ENCODE data around the gene SLC9A5.

SLC9A5 gene

DNA sequence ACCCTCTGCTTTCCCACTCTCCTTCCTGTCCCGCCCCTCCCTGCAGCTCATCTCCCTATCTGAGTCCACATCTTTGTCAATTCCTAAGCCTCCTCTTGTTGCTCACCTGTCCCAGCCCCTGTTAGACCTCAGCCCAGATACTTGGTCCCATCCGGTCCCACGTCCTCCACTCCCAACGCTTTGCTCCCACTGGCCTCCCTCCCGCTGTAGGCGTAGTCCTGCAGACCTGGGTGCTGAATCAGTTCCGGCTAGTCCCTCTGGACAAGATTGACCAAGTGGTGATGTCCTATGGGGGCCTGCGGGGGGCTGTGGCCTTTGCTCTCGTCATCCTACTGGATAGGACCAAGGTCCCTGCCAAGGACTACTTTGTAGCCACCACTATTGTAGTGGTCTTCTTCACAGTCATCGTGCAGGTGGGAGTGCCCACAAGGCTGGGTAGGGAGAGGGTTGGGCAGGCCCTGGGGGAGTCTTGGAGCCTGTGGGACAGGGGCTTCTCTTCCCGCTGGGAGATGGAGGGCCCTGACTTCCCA lies 8.0 kb downstream of the SLC9A5 start:
- Mint-ChIP-seq H3K4me3 (no peak overlapping the region), H3K4me1 (no peaks in the 10 kb centered on the region), H3K9me3 (no peaks in the 10 kb centered on the region), H3K27ac (no peak overlapping the region), H3K36me3 (no peaks in the 10 kb centered on the region), H3K27me3 (no peaks in the 10 kb centered on the region)
- no peak for ATAC-seq

DNA sequence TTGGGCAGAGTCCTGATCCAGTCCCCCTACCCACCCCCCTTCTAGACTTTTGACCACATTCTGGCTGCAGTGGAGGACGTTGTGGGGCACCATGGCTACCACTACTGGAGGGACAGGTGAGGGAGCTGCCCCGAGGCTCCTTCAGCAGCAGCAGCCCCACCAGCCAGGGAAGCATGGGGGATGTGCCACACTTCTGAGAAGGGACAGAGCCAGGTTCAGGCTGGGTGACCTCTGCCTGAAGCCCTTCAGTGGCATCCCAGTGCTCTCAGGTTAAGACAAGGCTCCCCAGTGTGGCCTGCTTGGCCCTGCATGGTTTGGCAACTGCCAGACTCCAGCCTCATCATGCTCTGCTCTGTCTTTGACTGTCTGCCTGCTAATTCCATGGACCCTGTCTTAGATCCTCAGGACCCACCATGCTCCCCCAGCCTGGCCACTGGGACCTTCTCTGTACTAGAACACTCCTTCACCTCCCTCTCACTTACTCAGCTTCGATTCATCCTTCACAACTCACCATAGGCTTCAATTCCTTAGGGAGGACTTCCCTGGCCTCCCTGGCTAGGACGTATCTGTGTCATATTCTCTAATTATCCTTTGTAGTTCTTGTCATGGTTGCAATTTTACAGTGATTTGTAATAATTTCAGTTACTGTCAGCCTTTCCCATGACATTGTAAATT lies 8.8 kb downstream of the SLC9A5 start:
- H3K27me3 Mint-ChIP-seq = peaks cover 2% of the 10 kb centered on the region
- no peaks in the 10 kb centered on the region for H3K9me3 Mint-ChIP-seq
- no peak overlapping the region for H3K4me3 Mint-ChIP-seq
- H3K27ac Mint-ChIP-seq = no peak overlapping the region
- no peak for ATAC-seq
- no peaks in the 10 kb centered on the region for H3K4me1 Mint-ChIP-seq
- no peaks in the 10 kb centered on the region for H3K36me3 Mint-ChIP-seq

DNA sequence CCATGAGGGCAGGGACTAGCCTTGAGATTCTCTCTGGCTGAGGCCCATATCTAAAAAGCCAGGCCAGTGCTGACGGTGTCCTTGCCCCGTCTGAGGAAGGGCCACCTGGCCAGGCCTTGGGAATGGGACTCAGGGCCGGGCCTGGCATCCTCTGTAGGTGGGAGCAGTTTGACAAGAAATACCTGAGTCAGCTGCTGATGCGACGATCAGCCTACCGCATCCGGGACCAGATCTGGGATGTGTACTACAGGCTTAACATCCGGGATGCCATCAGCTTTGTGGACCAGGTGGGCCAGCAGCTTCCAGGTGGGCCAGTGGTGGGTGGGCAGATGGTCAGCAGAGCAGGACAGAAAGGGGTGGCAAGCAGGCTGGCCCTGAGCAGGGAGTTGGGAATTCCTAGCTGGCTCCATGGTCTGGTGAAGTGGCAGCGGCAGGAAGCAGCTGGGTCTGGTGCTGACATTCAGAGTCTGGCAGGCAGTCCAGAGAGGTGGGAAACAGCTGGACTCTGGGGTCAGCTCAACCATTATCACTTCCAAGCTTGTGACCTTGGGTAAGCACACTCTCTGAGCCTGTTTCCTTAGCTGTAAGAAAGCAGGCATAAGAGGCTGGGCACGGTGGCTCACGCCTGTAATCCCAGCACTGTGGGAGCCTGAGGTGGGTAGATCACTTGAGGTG lies 9.5 kb downstream of the SLC9A5 start:
- Mint-ChIP-seq H3K27ac (no peak overlapping the region), H3K4me3 (no peak overlapping the region), H3K9me3 (no peaks in the 10 kb centered on the region), H3K4me1 (no peaks in the 10 kb centered on the region), H3K27me3 (peaks cover 9% of the 10 kb centered on the region), H3K36me3 (no peaks in the 10 kb centered on the region)
- no peak for ATAC-seq

DNA sequence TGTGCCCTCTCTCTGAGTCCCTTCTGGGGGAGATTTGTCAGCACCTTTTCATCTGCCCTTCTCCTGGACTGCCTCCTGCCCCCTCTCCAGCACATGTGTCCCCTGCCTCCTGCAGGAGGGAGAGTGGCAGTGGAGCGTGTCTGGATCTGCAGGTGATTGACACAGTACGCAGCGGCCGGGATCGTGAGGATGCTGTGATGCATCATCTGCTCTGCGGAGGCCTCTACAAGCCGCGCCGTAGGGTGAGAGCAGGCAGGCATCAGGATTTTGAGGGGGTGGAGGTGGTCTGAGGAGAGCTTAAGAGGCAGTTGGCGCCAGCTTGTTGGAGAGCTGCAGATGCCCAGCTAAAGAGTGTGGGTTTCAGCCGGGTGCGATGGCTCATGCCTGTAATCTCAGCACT lies 10.9 kb downstream of the SLC9A5 start:
- ATAC-seq = no peak
- Mint-ChIP-seq H3K4me3 (no peak overlapping the region), H3K27ac (no peak overlapping the region), H3K4me1 (no peaks in the 10 kb centered on the region), H3K36me3 (no peaks in the 10 kb centered on the region), H3K27me3 (peaks cover 19% of the 10 kb centered on the region), H3K9me3 (no peaks in the 10 kb centered on the region)

DNA sequence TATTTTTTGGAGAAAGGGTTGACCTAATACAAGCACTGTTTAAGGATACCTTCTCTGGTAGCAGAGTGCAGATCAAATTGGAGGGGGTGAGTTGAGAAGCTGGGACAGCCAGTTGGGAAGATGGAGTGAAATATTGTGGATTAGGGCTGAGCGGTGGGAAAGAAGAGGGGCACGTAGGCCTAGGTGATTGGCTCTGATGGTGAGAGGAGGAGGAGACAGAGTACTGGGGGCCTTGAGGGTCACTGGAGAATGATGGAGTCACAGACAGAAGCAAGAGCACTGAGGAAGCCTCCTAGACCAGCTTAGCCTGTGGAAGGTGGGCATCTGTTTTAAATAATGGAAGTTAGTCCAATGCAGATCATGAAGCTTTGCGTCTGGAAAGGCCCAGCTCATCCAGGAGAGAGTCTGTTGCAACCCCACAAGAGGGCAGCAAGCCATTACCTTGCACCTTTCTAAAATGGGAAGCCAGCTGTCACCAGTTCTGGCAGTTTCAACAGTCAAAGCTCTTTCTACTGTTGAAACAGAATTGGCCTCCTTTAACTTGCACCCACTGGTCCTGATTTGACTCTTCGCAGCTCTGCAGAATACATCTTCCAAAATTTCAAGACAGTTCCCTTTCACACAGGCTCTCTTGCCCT lies 11.8 kb downstream of the SLC9A5 start:
- H3K9me3 Mint-ChIP-seq = no peaks in the 10 kb centered on the region
- peak; percentile 73 for ATAC-seq
- H3K36me3 Mint-ChIP-seq = no peaks in the 10 kb centered on the region
- no peaks in the 10 kb centered on the region for H3K4me1 Mint-ChIP-seq
- H3K27me3 Mint-ChIP-seq = peaks cover 19% of the 10 kb centered on the region
- H3K4me3 Mint-ChIP-seq = no peak overlapping the region
- H3K27ac Mint-ChIP-seq = no peak overlapping the region

DNA sequence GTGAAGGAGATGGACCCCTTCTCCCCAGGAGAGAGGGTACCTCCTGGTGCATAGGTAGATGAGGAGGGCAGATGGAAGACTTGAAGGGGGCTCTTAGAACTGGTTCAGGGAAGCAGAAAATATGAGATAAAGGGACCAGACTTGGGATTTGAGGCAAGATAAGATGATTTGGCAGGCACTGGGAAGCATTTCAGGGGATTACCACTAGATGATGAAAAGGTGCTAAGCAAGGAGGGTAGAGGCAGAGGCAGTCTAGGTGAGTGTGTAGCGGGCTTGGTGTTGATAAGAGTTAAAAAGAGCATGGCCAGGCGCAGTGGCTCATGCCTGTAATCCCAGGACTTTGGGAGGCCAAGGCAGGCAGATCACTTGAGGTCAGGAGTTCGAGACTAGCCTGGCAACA lies 14.4 kb downstream of the SLC9A5 start:
- H3K4me1 Mint-ChIP-seq = no peaks in the 10 kb centered on the region
- ATAC-seq = no peak
- H3K9me3 Mint-ChIP-seq = no peaks in the 10 kb centered on the region
- peaks cover 19% of the 10 kb centered on the region for H3K27me3 Mint-ChIP-seq
- no peaks in the 10 kb centered on the region for H3K36me3 Mint-ChIP-seq
- H3K4me3 Mint-ChIP-seq = no peak overlapping the region
- H3K27ac Mint-ChIP-seq = no peak overlapping the region

DNA sequence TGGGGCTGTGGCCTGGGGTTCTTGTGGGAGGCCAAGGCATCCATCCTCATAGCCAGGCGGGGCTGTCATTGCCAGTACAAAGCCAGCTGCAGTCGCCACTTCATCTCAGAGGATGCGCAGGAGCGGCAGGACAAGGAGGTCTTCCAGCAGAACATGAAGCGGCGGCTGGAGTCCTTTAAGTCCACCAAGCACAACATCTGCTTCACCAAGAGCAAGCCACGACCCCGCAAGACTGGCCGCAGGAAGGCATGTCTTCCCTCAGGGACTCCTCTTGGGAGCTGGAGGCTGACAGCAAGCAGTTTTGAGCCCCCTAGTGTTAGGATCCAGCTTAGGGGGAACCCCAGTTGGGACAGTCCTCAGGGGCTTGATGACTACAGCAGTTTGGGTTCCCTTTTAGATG lies 15.5 kb downstream of the SLC9A5 start:
- H3K36me3 Mint-ChIP-seq = no peaks in the 10 kb centered on the region
- no peak overlapping the region for H3K4me3 Mint-ChIP-seq
- ATAC-seq = no peak
- no peaks in the 10 kb centered on the region for H3K4me1 Mint-ChIP-seq
- H3K9me3 Mint-ChIP-seq = no peaks in the 10 kb centered on the region
- peaks cover 19% of the 10 kb centered on the region for H3K27me3 Mint-ChIP-seq
- no peak overlapping the region for H3K27ac Mint-ChIP-seq

DNA sequence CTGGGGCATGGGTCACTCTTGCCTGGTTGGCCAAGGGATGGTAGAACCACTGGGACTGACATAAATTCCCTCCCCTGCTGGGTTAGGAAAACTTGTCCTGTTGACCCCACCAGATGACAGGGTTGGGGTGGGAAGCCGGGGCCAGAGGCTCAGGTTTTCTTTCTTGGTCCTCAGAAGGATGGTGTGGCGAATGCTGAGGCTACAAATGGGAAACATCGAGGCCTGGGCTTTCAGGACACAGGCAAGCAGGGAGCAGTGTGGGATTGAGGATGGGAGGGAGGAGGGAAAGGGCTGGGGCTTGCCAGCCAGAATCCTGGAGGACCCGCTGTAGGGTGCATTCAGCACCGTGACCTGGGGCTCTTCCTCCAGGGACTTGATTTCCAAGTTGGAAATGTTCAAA lies 16.1 kb downstream of the SLC9A5 start:
- H3K4me1 Mint-ChIP-seq = no peaks in the 10 kb centered on the region
- H3K36me3 Mint-ChIP-seq = no peaks in the 10 kb centered on the region
- H3K4me3 Mint-ChIP-seq = no peak overlapping the region
- no peaks in the 10 kb centered on the region for H3K9me3 Mint-ChIP-seq
- ATAC-seq = no peak
- H3K27ac Mint-ChIP-seq = no peak overlapping the region
- peaks cover 19% of the 10 kb centered on the region for H3K27me3 Mint-ChIP-seq

DNA sequence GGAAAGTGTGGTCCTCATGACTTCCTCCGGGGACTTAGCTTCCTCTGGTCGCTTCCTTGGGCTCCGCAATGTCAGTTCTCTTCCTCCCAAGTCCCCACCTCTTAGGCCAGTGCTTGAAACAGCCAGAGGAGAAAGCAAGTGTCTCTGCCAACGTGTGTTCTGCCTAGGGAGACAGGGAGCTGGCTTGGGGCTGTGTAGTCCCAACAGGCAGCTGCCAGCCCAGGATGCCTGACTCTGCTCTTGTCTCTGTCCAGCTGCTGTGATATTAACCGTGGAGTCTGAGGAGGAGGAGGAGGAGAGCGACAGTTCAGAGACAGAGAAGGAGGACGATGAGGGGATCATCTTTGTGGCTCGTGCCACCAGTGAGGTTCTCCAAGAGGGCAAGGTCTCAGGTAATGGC lies 17.1 kb downstream of the SLC9A5 start:
- no peak for ATAC-seq
- H3K27me3 Mint-ChIP-seq = peaks cover 19% of the 10 kb centered on the region
- H3K9me3 Mint-ChIP-seq = no peaks in the 10 kb centered on the region
- no peak overlapping the region for H3K27ac Mint-ChIP-seq
- H3K4me1 Mint-ChIP-seq = no peaks in the 10 kb centered on the region
- H3K4me3 Mint-ChIP-seq = no peak overlapping the region
- no peaks in the 10 kb centered on the region for H3K36me3 Mint-ChIP-seq

DNA sequence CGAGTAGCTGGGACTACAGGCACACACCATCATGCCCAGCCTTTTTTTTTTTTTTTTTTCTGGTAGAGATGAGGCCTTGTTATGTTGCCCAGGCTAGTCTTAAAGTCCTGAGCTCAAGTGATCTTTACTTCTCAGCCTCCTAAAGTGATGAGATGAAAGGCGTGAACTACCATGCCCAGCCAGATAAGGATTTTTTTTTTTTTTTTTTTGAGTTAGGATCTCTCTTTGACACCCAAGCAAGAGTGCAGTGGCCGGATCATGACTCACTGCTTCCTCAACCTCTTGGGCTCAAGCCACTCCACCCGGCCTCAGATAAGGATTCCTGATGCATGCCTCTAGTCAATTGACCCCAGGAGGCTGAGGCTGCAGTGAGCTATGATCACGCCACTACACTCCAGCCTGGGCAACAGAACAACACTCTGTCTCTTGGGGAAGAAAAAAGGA lies 19.4 kb downstream of the SLC9A5 start:
- H3K27ac Mint-ChIP-seq = no peak overlapping the region
- no peak for ATAC-seq
- peaks cover 11% of the 10 kb centered on the region for H3K27me3 Mint-ChIP-seq
- no peaks in the 10 kb centered on the region for H3K4me1 Mint-ChIP-seq
- no peaks in the 10 kb centered on the region for H3K36me3 Mint-ChIP-seq
- H3K9me3 Mint-ChIP-seq = no peaks in the 10 kb centered on the region
- H3K4me3 Mint-ChIP-seq = no peak overlapping the region

DNA sequence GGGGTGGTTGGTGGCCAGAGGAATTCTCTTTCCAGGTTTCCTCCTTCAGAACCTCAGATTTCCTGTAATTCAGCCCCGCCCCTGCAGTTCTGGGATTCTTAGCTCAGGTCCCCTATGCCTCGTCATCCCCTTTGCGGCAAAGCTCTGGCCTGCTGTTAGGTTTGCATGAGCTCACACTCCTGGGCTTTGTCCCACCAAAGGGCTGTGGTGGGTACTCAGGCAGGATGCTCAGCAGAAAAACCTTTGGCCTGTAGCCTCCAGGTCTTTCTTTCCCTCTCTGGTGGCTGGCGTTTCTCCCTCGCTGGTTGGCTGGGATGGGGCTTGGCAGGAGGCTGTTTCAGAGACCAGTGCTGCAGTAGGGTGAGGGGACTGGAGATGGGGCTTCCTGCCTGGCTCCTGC lies 21.0 kb downstream of the SLC9A5 start:
- Mint-ChIP-seq H3K4me1 (no peaks in the 10 kb centered on the region), H3K9me3 (no peaks in the 10 kb centered on the region), H3K4me3 (no peak overlapping the region), H3K27ac (no peak overlapping the region), H3K27me3 (no peaks in the 10 kb centered on the region), H3K36me3 (no peaks in the 10 kb centered on the region)
- ATAC-seq = no peak

DNA sequence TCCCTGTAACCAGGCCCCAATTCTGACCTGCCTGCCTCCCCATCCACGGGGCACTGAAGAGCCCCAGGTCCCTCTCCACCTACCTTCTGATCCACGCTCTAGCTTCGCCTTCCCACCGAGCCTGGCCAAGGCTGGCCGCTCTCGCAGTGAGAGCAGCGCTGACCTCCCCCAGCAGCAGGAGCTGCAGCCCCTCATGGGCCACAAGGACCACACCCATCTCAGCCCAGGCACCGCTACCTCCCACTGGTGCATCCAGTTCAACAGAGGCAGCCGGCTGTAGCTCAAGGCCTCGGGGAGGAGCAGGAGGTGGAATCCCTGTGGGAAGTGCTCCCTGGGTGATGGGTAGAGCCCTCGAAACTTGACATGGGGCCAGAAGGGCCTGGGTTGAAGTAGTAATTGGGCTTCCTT lies 22.2 kb downstream of the SLC9A5 start:
- H3K36me3 Mint-ChIP-seq = no peaks in the 10 kb centered on the region
- no peaks in the 10 kb centered on the region for H3K9me3 Mint-ChIP-seq
- H3K4me3 Mint-ChIP-seq = no peak overlapping the region
- no peaks in the 10 kb centered on the region for H3K27me3 Mint-ChIP-seq
- H3K4me1 Mint-ChIP-seq = no peaks in the 10 kb centered on the region
- H3K27ac Mint-ChIP-seq = no peak overlapping the region
- ATAC-seq = no peak

DNA sequence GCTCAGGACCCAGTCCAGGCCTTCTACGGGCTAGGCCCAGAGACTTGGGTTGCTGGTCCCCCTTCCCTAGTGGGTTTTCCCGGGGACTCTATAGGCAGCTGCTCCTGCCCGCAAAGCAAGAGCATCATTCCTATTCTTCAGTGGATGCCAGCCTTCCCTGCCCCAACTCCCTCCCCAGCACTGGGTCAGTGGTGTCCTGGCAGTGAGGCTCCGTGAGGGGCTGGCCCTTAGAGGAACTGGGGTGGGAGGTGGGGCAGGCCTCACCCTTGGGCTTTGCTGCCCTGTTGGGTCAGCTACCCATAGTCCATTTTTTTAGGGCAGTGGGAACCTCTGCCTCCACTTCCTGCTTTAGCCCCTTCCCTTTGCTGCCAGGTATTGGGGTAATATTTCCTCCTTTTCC lies 22.7 kb downstream of the SLC9A5 start:
- Mint-ChIP-seq H3K36me3 (peaks cover 3% of the 10 kb centered on the region), H3K4me3 (no peak overlapping the region)
- no peak for ATAC-seq

DNA sequence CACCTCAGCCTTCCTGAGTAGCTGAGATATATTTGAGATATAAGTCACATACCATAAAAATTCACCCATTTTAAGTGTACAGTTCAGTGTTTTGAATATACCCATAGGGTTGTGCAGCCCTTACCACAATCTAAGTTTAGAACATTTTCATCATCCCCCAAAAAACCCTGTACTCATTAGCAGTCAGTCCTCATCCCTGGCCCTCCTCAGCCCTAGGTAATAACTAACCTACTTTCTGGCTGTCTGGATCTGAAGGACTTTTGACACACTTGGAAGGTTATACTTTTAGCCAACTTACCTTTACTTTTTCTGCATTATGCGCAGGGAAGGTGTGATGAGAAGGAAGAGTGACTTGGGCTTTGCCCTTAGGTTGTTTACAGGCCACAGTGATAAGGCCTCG lies 26.5 kb downstream of the SLC9A5 start:
- peaks cover 7% of the 10 kb centered on the region for H3K36me3 Mint-ChIP-seq
- H3K4me3 Mint-ChIP-seq = no peak overlapping the region
- H3K4me1 Mint-ChIP-seq = peaks cover 10% of the 10 kb centered on the region
- H3K27ac Mint-ChIP-seq = no peak overlapping the region
- no peaks in the 10 kb centered on the region for H3K9me3 Mint-ChIP-seq
- no peaks in the 10 kb centered on the region for H3K27me3 Mint-ChIP-seq
- ATAC-seq = no peak

More for the DNA sequence above, 22.7 kb downstream of the SLC9A5 start:
- Mint-ChIP-seq H3K9me3 (no peaks in the 10 kb centered on the region), H3K4me1 (no peaks in the 10 kb centered on the region), H3K27me3 (no peaks in the 10 kb centered on the region), H3K27ac (no peak overlapping the region)

DNA sequence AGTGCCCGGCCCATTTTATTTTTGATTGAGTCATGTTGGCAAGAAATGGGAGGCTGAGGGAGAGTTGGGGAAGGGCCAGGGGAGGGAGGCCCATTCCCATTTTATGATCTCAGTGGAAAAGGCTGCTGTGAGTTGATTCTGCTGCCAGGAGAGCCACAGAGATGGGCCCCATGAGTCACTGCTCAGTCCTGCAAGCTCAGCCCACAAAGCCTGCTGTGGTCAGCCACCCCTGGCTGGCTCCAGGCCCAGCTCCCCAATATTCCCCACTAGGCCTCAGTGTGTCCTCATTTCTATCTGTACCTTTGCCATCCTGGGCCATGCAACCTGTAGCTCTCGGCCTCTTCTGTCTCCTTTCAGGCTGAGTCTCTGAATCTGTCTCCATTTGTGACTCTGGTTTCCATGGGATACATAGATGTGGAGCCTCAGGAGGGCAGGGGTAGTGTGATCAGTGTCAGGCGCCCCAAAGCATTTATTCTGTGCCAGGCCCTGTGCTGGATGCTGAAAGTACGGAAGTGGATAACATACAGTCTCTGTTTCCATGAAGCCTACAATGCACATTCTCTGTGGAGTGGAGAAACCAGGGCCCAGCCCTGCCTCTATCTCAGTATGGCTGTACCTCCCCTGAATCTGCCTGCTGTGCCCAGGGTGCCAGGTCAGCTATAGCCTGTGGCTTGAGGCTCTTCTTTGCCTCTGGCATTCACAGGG lies 28.7 kb downstream of the SLC9A5 start:
- Mint-ChIP-seq H3K9me3 (no peaks in the 10 kb centered on the region), H3K27ac (peak overlapping the region; percentile 68)

More for the DNA sequence above, 28.7 kb downstream of the SLC9A5 start:
- Mint-ChIP-seq H3K4me1 (peaks cover 10% of the 10 kb centered on the region), H3K36me3 (peaks cover 7% of the 10 kb centered on the region), H3K4me3 (peak overlapping the region; percentile 36), H3K27me3 (no peaks in the 10 kb centered on the region)
- no peak for ATAC-seq

Measured in stimulated activated memory B cell treated with anti-CD40 and anti-IgM and Interleukin-4, amounts not matched to agents 10 μg/mL and 1 μg/mL and 100 μg/mL, for 72 hours (primary cell).